HG03469 (cell line): ENCODE results near the gene SLC6A19.

Experiments used
- ATAC-seq: cut with Tn5 transposase; IDR thresholded peaks from one replicate; pipeline ENCODE4 v1.9.1; 2021; ENCODE audit warnings: mild to moderate bottlenecking, moderate library complexity, moderate number of reproducible peaks; ENCODE audit not compliant: unreplicated experiment

SLC6A19 gene

DNA sequence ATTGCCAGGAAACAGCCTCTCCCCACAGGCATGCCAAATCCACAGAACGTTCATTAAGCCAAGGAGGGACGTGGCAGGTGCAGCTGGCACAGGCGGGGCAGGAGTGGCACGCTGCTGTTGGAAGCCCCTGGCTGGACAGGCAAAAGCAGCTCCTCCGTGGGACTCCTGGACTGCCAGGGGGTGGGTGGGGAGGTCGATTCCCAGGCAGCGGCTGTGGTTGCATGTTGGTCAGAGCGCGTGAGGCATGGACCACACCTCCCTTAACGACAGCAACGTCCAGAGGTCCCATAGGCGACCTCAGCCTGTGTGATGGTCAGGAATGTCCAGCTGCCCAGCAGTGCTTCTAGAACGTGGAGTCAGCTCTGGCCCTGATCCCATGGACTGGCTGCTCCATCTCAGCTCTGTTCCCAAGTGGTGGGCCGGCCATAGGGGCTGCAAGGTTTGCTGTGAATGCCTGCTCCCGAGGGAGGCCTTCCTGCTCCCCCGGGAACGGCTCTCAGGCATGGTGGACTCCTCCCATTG lies 6.9 kb downstream of the SLC6A19 start:
- no peak for ATAC-seq

DNA sequence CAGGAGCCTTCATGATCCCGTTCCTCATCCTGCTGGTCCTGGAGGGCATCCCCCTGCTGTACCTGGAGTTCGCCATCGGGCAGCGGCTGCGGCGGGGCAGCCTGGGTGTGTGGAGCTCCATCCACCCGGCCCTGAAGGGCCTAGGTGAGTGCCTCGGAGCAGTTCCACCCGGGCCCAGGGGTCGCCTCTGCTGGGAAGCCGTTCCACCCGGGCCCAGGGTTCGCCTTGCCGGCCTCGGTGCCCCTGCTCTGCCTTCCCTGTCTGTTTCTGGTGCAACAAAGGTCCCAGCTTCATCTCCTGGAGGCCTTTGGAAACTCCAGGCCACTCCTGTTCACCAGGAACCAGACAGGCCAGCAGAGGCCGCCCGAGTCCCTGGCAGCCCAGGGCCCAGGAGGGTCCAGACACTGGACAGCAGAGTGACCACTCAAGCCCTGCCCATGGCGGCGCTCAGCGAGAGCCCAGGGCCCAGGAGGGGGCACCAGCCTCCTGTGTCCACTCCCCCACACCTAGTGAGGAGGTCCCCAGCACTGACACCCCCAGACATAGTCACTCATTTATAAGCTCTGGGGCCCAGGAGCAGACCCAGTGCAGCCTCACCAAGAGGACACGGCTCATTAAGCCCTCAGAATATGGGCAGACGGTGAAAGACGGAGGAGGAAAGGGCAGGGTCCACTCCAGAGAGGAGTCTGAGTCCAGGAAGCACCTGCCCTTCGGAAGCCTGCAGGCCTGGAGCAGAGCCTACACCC lies 7.5 kb downstream of the SLC6A19 start:
- ATAC-seq: no peak

DNA sequence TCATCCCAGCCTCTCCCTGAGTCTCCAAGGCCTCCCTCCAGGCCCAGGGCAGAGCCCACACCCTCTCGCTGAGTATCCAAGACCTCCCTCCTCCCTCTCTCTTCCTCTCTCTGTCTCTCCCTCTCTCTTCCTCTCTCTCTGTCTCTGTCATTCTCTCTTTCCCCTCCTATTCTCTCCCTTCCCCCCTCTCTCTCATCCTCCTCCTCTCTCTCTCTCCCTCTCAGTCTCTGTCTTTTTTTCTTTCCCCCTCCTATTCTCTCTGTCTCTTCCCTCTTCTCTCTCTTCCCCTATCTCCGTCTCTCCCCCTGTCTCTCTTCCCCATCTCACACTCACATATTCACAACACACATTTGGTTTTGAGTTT lies 8.1 kb downstream of the SLC6A19 start:
- ATAC-seq: no peak

DNA sequence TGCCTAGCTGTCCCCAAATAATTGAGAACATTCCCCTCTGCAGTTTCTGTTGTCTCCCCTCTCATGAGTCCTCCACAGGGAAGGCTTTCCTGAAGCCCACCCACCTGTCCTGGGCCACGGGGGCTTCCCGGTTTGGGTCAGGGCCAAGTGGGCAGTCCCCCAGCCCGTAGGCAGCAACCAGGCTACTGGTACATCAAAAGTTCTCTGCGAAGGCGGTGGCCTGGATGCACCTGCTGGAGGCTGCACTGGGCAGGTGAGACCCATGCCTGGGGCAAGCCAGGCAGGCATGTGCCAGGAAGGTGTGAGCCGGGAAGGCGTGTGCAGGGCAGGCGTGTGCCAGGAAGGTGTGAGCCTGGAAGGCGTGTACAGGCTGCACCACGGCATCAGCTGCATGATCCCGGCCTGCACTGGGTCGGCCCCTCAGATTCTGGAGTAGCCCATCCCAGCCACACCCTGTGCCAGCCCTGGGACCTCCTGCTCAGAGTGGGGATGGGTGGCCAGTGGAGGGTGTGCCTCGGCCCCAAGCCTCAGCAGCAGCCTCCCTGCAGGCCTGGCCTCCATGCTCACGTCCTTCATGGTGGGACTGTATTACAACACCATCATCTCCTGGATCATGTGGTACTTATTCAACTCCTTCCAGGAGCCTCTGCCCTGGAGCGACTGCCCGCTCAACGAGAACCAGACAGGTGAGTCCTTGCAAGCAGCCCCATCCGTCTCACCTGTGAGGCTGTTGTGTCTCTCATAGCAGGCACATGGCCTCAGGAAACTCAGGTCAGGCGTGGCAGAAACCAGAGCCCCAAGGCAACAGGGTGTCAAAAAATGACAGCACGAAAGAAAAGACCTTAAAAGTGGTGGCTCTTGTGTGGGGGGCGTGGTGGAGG lies 8.7 kb downstream of the SLC6A19 start:
- ATAC-seq: no peak

DNA sequence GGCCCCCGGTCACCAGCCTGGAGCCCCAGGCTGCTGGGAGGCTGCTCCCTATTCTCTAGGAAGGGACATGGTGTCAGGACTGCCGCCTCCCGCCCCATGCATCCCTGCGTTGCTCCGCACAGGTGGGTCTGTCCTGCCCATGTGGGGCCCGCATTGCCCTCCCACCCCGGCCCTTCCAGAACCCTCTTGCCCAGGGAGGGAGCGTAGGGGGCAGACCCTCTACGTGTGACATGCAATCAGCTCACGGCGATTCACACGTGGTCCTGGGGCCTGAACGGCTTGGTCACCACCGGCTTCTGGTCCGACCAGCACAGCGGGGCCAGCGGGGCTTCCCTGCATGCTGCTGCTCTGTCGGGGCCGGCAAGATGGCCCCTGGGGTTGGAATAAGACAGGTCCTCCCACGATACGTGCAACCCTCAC lies 9.4 kb downstream of the SLC6A19 start:
- no peak for ATAC-seq

DNA sequence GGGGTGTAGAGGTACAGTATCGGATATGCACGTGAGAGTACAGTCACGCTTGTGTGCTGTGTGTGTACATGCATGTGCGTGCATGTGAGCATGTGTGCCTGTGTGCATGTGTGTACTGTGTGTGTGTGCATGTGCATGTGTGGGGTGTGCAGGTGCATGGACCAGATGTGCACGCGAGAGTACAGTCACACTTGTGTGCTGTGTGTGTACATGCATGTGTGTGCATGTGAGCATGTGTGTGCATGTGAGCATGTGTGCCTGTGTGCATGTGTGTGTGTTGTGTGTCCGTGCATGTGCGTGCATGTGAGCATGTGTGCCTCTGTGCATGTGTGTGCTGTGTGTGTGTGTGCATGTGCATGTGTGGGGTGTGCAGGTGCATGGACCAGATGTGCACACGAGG lies 10.3 kb downstream of the SLC6A19 start:
- ATAC-seq: no peak

DNA sequence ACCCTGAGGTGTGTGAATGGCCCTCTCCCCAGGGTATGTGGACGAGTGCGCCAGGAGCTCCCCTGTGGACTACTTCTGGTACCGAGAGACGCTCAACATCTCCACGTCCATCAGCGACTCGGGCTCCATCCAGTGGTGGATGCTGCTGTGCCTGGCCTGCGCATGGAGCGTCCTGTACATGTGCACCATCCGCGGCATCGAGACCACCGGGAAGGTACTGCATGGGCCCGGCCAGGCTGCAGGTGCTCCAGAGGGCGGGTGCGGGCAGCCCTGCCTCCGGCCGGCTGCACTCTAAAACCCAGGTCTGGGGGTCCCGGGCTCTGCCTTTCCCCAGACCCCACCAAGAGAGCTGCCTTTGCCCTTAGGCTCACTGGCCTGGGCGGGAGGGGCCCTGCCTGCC lies 10.9 kb downstream of the SLC6A19 start:
- ATAC-seq: no peak

DNA sequence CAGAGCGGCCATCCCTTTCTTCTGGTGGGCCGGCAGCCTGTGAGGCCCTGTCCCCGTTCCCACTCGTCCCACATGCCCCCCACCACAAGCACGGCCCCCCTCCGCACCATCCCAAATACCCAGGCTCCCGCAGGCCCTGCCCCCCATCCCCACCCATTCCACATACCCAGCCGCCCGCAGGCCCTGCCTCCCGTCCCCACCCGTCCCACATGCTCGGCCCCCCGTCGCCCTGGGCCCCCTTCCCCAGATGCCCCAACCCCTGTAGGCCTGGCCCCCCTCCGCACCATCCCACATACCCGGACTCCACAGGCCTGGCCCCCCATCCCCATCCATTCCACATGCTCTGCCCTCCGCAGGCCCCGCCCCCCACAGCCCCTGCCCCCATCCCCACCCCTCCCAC lies 11.5 kb downstream of the SLC6A19 start:
- no peak for ATAC-seq

DNA sequence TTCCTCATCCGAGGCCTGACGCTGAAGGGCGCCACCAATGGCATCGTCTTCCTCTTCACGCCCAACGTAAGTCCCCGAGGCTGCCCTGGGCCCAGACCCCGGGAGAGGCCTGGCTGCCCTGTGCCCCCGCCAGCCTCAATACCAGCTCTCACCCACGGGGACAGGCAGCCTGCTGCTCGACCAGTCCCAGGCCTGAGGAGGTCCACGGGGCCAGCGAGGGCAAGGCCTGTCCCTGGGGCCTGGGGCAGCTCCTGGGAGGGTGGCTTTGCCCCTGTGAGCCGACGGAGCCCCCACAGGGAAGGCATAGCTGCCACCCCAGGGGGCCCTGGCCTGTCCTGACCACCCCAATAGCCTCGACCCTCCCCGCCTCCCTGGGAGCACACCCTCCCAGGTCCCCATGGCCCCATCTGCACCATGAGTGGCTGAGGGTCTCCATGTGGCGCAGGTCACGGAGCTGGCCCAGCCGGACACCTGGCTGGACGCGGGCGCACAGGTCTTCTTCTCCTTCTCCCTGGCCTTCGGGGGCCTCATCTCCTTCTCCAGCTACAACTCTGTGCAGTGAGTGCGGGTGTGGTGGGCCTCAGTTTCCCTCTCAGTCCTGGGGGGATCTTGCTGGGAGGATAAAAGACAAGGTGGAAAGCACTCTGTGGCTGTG lies 12.2 kb downstream of the SLC6A19 start:
- ATAC-seq: no peak

DNA sequence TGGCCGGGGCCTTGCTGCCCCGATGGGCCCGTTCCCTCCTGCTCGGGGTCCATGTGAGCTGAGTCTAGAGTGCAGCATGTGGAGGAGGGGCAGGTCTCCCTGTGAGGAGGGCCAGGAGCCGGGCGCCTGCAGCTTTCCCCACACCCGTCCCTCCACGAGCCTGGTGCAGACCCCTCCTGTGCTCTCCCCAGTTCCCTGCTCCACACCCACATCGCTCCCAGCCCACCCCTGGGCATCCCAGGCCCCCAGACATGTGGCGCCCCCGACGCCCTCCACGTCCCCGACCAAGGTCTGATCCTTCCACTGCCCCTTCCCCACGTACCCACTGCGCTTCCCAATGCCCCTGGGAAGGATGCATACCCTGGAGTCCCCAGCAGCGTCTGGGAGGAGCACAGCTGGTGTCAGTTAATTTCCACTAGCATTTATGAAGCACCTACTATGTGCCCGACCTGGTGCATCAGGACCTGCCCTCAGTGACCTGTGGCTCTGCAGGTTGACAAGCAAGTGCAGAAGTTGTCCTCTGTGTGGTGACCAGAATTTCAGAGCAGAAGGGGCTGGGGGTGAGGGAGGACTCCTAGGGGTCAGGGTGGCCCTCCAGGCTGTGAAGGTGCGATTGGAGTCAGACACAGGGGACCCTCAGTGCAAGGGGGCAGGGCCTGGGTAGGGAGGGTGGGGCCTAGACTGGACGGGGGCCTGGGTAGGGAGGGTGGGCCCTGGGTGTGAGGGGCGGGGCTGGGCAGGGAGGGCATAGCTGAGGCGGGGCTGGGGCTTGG lies 13.0 kb downstream of the SLC6A19 start:
- ATAC-seq: no peak

DNA sequence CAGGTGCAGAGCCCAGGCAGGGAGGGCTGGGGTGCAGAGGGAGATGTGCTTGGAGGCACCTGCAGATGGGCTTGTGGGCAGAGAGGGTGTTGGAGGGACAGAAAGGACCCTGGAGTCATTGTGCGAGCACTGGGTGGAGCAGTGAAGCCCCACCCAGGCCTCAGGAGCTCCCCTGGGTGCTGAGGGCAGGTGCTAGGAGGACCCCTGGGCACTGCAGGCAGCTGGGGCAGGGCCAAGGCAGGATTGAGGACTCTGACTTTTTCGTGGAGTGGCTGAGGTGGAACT lies 13.5 kb downstream of the SLC6A19 start:
- no peak for ATAC-seq

DNA sequence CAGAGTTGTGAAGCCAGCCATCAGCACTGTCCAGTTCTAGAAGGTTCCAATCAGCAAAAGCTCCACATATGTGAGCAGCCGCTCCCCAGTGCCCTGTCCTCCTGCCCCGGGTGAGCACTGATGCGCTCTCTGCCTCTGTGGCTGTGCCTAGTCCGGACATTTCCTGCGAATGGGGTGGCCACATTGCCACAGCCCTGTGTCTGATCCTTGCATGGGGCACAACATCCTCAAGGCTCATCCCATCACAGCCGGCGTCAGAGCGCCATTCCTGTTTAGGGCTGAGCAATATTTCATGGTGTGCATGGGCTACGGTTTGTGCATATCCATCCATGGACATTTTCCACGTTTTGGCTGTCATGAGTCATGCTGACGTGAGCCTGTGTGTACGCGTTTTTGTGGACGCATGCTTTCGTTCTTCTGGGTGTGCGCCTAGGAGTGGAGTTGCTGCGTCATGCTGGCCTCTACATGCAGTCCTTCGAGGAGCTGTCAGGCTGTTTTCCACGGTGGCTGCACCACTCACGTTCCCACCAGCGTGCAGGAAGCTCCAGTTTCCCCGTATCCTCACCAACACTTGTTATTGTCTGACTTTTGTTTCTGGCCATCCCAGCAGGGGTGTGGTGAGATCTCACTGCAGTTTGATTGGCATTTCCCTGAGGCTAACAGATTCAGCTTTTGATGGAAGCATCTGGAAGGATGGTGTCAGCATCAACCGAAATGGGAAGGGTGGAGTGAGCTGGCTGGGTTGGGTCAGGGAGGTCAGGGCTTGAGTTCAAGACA lies 14.1 kb downstream of the SLC6A19 start:
- no peak for ATAC-seq

DNA sequence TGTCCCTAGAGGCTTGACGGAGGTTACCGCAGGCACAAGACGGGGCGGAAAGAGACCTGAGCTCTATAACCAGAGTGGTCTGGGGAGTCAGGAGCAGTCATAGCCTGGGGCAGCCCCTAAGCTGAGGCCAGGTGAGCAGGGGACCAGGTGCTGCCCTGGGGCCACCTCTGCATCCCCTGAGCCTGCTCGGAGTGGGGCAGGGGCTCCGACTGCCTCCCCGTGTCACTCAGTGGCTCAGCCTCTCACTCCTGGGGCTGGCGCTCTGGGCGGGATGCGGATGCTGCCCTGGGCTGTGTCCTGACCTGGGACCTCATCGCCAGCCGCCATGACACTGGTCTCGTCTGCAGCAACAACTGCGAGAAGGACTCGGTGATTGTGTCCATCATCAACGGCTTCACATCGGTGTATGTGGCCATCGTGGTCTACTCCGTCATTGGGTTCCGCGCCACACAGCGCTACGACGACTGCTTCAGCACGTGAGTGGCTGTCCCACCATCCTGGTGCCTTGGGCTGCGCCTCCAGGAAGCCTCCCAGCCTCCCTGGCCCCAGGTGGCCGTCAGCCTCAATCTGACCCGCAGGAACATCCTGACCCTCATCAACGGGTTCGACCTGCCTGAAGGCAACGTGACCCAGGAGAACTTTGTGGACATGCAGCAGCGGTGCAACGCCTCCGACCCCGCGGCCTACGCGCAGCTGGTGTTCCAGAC lies 15.0 kb downstream of the SLC6A19 start:
- no peak for ATAC-seq

DNA sequence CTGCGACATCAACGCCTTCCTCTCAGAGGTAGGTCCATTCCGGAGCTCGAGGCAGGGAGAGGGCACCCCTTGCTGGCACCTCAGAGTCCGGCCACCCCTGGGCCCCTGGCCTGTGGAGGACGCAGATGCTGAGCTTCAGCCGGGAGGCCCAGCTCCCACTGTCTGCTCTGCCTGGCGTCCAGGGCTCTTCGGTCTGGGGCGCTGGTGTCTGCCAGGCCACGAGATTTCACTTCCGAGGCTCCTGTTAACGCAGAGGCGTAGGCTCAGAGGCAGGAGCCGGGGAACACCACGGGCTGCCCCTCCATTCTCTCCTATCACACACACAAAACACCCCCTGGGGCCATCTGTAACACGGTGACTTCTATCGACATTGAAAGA lies 15.5 kb downstream of the SLC6A19 start:
- ATAC-seq: no peak

DNA sequence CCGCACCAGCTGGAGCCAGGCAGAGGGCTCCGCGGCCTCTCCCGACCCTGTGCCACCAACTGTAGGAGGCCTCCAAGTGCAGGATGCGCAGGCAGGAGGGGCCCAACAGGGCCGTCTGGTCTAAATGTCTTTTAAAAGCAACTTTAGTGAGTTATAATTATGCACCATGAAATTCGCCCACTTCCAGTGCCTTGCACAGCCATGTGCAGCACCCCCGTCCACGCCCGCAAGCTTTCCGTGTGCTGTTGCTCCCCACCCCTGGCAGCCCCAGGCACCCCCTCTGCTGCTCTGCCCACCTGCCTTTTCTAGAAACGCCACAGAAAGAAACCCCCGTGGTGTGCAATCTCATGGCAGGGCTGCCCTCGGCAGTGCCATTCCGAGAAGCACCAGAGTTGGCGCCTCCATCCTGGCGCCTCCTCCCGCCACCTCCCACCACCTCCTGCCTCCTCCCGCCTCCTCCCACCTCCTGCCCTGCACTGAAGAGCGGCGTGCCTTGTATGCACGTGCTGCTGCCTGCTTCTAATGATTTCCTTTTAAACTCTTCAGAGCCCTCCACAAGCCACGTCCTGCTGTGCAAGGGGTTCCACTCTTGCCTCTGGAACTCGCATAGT lies 16.3 kb downstream of the SLC6A19 start:
- no peak for ATAC-seq

DNA sequence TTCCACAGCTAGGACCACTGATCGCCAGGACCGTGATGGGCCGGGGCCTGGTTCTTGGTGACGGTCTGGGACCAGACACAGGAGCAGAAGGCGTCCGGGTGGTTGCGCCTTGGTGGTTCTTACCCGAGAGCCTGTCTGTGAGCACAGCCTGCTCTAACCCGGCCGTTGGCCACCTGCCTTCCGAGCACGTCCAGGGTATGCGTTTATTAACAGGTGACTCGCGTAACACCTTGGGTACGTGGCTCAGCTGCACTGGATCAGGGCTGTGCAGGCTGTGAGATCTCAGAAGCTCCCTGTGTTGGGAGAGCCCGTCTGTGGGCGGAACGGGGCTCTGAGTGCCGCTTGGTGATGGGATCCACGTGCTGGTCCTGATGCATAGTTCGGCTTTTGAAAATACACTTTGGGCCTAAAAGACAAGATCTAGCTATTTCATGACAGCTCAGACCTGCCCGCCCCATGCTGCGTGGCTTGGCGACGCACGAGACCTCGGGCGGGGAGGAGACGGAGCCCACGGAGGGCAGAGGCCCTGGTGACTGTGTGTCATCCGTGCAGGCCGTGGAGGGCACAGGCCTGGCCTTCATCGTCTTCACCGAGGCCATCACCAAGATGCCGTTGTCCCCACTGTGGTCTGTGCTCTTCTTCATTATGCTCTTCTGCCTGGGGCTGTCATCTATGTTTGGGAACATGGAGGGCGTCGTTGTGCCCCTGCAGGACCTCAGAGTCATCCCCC lies 17.1 kb downstream of the SLC6A19 start:
- no peak for ATAC-seq

DNA sequence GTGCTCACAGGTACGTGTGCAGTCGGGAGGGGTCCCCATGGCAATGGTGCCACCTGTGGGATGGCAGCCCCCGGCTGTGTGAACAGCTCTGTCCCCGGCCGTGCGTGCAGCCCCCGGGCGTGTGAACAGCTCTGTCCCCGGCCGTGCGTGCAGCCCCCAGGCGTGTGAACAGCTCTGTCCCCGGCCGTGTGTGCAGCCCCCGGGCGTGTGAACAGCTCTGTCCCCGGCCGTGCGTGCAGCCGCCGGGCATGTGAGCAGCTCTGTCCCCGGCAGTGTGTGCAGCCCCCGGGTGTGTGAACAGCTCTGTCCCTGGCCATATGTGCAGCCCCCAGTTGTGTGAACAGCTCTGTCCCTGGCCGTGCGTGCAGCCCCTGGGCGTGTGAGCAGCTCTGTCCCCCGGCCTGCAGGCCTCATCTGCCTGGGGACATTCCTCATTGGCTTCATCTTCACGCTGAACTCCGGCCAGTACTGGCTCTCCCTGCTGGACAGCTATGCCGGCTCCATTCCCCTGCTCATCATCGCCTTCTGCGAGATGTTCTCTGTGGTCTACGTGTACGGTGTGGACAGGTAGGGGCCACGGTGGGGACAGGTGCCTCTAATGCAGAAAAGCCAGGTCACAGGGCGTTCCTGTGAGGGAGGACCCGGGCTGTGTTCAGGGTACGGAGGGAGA lies 17.8 kb downstream of the SLC6A19 start:
- no peak for ATAC-seq

DNA sequence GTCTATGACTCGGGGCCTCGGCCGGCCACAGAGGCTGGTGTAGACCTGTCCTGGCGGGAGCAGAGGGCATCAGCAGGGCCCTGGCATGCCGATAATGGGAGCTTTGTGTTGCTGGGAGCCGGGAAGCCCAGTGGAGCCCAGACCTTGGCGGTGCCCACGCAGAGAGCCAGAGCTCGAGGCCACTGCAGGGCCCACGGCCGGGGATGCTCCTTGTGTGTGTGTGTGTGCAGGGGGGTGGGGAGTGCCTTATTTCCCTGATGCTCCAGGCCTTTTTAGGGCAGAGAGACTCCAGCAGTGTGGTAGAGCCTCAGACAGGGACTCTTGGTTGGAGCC lies 18.3 kb downstream of the SLC6A19 start:
- ATAC-seq: no peak
